SK-N-DZ (cell line): ENCODE results near the gene OBSCN.

ENCODE experiments used
- DNase-seq: peaks from one replicate; pipeline ENCODE4 v3.0.0-alpha.2; 2015; ENCODE audit warnings: low spot score

OBSCN gene

GRCh38 chr1:228339766-228340685 lies 132.2 kb downstream of the OBSCN start:
- DNase-seq, result no peak

DNA sequence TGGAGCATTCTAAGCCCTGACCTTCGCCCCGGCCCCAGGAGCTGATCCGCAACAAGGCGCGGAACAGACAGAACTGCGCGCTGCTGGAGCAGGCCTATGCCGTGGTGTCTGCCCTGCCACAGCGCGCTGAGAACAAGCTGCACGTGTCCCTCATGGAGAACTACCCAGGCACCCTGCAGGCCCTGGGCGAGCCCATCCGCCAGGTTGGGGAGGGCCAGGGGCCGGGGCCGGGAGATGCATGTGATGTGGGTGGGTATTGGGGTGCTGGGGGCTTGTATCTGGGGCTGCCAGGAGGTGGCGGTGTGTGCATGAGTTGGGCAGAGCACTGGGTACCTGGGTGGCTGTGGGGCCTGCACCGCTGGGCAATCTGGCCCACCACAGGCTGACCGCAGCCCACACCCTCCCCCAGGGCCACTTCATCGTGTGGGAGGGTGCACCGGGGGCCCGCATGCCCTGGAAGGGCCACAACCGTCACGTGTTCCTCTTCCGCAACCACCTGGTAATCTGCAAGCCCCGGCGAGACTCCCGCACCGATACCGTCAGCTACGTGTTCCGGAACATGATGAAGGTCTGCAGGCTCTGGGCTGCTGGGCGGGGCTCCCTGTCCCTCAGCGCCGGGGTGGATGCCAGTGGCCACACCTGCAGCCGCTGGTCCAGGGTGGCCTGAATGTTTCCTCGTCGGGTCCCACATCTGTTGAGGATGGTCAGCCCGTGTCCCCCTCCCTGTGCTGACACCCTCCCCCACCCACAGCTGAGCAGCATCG lies 133.0 kb downstream of the OBSCN start:
- DNase-seq, result no peak

GRCh38 chr1:228341450-228341813 lies 133.6 kb downstream of the OBSCN start:
- no peak for DNase-seq

GRCh38 chr1:228341814-228342626 lies 134.2 kb downstream of the OBSCN start:
- no peak for DNase-seq

GRCh38 chr1:228342627-228343190 lies 134.9 kb downstream of the OBSCN start:
- no peak for DNase-seq

DNA sequence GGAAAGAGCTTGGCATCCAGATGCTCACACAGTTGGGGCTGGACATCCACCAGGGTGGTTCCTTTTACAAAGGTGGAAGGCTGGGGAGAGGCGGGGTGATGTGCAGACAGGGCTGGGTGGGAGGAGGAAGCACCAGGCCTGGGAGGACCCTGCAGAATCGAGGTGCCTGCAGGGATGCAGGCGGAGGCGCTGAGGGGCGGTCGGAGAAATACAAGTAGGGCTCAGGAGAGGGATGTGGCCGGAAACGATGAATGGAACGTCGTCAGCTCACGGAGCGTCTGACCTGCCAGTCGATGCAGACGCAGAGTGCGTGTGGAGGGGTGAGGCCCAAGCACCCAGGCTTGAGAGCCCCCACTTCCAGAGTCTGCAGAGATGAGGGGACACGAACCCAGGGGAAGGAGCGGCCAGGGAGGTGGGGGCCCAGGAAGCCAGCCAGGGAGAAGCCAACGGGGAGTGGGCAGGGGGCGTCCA lies 135.4 kb downstream of the OBSCN start:
- DNase-seq, result no peak

DNA sequence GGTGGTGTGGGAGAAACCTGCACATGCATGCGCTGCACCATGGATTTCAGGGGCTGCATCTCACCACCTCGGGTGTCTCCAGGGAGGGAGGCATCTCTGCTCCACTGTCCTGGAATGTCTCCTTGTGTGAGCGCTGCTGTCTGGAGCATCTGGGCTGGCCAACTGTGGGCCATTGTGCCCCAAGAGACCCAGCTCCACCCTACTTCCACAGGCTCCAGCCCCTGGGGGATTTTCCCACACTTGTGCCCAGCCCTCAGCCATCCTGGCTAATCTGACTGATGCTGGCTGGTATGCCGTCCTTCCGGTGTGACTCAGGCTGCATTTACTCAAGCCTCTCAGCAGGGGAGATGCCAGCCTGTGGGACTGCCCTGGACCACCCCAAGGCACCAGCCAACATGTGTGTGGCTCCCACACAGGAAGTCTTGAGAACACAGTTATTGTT lies 136.8 kb downstream of the OBSCN start:
- no peak for DNase-seq

GRCh38 chr1:228345201-228345930 lies 137.5 kb downstream of the OBSCN start:
- DNase-seq, result no peak

DNA sequence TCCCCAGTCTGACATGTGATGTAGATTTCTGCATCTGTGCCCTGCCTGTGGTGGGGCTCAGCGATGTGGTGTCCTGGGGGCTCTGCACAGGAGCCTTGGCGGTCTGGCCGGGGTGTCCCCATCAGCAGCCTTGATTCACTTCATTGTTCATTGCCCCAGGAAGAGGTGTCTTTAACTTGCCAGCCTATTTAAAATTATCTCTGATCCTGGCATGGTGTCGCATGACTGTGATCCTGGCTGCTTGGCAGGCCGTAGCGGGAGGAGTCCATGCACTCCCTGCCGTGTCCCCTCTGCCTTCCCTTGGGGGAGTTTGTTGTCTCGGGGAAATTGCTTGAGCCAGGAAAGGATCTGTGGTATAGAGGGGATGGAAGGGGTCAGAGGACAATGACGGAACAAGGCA lies 138.9 kb downstream of the OBSCN start:
- no peak for DNase-seq

- DNase-seq, result no peak
Measured at GRCh38 chr1:228347181-228347580, 139.3 kb downstream of the OBSCN start.

- no peak for DNase-seq
Measured at GRCh38 chr1:228348708-228349467, 141.0 kb downstream of the OBSCN start.

GRCh38 chr1:228349701-228350171 lies 141.9 kb downstream of the OBSCN start:
- no peak for DNase-seq

DNA sequence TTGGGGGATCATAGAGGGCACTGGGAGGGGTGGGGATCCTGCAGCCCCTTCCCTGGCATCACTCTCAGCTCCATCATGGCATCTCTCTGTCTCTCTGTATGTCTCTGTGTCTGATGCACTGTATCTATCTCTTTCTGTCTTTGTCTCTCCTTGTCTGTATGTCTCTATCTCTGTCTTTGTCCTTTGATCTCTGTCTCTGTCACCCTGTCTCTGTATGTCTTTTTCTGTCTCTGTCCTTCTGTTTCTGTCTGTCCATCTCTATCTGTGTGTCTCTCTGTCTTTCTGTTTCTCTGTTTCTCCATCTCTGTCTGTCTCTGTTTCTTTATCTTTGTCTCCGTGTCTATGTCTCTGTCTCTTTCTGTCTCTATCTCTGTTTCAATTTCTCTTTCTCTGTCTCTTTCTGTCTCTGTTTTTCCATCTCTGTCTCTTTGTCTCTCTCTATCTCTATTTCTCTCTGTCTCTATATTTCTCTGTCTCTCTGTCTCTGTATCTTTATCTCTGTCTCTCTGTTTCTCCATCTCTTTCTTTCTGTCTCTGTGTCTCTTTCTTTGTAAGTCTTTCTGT lies 142.4 kb downstream of the OBSCN start:
- DNase-seq, result no peak

DNA sequence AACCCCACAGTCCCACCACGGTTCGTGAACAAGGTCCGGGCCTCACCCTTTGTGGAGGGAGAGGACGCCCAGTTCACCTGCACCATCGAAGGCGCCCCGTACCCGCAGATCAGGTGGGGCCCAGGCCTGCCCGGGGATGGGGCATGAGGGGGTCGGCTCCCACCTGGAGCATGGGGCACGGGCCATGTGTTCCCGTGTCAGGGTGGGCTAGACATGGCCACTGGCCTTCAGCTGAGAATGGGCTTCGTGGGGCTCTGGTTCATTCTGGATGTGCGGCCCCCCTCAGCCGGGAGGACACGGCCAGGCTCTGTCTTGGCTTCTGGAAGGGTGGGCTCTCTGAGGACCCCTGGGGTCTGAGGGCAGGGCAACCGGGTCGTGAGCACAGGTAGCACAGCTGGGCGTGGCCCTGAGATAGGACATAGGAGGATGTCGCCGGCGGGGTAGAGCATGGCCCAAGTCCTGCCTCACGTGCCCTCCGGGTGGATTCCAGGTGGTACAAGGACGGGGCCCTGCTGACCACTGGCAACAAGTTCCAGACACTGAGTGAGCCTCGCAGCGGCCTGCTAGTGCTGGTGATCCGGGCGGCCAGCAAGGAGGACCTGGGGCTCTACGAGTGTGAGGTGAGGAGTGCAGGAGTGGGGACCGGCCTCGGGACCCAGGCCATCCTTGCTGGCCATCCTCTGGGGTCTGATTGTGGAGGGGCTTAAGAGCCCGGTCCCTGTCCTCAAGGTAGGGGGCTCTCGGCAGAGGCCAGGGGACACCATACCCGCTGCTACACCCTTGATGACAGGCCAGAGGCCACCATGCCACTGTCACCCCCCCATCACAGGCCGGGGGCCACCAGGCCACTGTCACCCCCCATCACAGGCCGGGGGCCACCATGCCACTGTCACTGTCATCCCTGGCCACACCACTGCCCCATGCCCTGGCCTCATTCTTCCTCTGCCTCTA lies 143.3 kb downstream of the OBSCN start:
- DNase-seq, result no peak

- no peak for DNase-seq
Measured at GRCh38 chr1:228351850-228352249, 144.0 kb downstream of the OBSCN start.

- no peak for DNase-seq
Measured at GRCh38 chr1:228352677-228353481, 145.0 kb downstream of the OBSCN start.

DNA sequence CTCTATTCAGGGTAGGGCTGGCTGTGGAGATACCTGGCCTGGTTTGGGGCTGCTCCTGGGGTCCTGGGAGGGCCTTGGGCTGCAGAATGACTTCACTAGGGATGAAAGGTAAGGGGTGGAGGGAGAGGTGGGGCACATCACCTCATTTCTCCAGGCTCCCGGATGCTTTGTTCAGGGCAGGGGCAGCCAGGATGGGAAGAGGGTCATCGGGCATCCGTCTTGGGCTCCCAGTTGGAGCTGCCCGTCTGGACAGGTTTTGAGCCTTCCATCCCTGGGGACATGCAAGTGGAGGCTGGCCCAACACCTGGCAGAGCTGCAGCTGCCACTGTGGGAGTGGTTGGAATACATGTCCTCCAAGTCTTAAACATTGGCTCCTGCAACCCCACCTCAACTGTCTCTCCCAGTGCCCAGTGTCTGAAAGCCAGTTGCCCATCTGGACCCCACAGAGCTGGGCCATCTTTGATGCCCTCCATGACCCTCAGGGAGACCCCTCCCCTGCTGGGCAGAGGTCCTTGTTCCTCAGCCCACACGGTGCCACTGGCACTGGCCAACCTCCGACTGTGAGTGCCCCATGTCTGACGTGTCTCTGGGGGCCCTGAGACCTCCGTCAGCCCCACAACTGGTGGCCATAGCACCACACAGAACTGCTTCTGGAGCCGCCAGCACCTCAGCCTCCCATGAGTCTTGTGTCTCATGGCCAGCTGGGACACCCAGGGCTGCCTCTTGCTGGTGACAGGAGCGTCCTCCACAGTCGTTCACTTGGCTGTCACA lies 145.9 kb downstream of the OBSCN start:
- no peak for DNase-seq
